ENCODE data around the gene SMIM1.

Gene SMIM1, protein sequence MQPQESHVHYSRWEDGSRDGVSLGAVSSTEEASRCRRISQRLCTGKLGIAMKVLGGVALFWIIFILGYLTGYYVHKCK

DNA sequence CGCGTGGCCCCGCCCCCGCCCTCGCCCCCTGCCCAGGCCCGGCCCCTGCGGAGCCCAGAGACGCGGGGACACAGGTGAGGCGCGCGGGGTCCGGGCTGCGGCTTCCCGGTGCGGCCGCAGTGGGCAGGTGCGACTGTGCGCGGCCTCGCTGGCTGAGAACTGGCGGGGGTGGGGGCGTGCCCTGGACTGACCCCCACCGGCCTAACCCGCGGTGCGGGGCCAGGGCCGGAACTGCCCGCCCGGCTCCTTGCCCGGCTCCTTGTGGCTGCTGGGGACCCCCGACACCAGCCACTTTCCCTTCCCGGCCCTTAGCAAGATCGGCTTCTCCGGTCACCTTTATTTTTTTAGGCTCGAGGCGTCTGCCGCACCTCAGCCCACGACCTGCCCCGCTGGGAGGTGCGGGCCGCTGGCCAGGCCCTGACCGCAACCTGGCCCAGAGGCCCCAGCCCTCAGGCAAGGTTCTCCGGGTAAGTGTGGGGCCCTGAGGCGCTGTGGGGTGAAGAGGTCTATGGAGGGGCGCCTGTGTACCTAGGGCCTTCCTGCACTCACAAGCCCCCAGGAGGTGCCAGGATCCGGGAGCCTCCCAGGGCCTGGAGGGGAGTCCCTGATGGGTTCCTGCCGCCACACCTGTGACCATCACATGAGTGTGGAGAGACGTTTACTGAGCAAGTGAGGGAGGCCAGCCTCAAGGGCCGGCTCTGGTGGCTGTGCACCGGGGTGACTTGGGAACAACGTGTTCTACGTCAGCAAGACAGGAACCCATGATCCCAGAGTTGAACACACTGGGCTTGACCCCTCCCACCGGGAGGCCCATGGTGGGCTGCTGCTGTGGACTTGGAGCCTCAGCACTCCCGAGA, at the start of gene SMIM1:
Gene SMIM1, plus strand, starts transcription at position 35 of the 857 bp plus-strand sequence. CDS start 2,625 bp downstream, outside the sequence.
- DNase-seq = no peak

DNA sequence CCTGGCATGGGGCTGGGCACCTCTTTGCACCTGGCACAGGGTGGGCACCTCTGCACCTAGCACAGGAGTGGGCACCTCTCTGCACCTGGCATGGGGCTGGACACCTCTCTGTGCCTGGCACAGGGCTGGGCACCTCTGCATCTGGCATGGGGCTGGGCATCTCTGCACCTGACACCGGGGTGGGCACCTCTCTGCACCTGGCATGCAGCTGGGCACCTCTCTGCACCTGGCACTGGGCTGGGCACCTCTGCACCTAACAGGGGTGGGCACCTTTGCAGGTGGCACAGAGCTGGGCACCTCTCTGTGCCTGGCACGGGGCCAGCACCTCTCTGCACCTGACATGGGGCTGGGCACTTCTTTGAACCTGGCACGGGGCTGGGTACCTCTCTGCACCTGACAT, 49.7 kb upstream of the SMIM1 start:
- DNase-seq = no peak

DNA sequence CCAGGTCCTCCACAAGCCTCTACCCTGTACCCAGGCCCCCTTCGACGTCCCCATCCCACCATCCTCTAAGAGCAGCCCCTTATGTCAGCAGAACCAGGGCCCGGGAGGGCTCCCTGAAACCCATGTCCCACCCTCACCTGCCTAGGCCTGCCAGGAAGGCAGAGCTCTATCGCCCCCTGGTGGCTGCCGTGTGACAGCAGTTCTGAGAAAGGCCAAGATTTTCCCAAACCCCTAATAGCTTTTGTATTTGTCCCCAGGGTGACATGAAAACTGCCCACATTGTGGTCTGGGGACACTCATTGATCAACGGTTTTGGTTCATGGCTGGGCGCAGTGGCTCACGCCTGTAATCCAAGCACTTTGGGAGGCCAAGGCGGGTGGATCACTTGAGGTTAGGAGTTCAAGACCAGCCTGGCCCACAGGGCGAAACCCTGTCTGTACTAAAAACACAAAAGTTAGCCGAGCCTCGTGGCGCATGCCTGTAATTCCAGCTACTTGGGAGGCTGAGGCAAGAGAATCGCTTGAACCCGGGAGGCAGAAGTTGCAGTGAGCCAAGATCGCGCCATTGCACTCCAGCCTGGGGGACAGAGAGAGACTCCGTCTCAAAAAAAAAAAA, 48.0 kb upstream of the SMIM1 start:
- DNase-seq = peak; percentile 73

- no peak for DNase-seq
Observed at GRCh38 chr1:3725366-3725765, 47.2 kb upstream of the SMIM1 start.

GRCh38 chr1:3727042-3727824, 45.3 kb upstream of the SMIM1 start:
- no peak for DNase-seq

DNA sequence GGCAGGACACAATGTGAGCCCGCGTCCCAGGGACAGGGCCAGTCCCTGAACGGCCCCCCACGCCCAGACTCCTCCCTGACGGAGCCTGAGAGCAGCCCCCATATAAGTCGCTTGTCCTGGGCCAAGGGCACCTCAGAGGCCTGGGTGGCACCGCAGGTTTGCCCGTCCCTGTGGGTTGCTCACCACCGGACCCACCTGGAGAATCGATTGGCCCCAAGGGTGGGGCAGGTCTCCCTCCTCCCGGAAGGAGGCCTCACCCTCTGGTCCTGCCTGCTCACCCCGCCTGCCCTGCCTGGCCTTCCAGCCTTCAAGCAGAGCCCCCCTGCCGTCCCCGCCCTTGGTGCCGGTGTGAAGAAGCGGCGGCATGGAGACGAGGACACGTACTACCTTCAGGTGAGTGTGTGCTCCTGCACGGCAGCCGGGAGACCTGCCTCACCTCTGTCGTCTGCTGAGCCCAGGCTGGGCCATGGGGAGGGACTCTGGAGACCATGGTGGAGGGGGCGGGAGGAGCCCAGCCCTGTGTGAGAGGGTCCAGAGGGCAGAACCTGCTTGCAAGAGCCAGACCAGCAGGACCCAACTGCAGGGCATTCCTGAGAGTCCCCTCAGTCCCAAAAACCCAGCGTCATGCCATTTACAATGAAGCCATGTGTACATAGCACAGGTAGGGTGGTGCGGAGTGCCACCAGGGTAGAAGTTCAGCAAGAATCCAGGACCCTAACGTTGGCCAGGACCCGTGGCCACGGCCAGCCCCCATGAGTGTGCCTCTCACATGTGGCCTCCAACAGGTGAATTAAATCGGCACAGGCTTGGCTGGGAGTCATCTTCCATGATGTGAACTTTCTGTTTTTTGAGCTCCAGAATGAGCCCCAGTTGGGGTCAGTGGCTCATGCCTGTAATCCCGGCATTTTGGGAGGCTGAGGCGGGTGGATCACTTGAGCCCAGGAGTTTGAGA, 44.4 kb upstream of the SMIM1 start:
- no peak for DNase-seq

DNA sequence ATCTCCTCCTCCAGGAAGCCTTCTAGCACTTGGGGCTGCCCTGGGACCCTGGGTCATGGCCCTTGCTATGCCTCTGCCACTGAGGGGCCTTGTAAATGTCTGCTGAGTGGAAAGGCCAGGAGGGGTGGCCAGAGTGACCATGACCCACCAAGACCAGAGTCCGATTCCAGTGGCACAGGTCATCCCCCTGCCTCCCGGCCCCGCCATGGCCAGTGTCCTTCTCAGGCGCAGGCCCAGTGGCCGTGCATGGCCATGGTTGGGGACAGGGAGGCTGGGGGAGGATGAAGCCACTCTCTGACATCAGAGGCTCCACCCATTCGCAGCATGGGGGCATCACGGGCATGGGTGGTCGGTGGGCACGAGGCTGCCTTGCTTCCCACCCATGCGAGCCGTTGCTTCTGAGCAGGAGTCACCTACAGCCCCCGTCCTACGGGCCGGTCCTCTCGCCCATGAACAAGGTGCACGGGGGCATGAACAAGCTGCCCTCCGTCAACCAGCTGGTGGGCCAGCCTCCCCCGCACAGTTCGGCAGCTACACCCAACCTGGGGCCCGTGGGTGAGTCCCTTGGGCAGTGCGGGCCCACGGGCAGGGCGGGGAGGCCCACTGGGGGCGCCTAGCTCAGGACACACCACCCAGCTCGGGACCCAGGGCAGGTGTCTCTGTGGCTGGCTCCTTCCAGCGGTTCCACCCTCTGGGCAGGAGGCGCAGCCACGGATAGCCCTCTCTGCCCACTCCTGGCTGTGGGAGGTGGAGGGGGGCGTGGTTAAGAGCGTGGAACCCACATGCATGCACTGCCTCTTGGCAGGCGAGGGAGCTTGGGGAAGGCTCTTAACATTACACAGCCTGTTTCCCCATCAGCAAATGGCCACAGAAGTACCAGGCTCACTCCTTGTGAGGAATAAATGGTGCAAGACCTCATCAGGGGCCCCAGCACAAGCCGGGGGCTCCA, 42.7 kb upstream of the SMIM1 start:
- DNase-seq = no peak

DNA sequence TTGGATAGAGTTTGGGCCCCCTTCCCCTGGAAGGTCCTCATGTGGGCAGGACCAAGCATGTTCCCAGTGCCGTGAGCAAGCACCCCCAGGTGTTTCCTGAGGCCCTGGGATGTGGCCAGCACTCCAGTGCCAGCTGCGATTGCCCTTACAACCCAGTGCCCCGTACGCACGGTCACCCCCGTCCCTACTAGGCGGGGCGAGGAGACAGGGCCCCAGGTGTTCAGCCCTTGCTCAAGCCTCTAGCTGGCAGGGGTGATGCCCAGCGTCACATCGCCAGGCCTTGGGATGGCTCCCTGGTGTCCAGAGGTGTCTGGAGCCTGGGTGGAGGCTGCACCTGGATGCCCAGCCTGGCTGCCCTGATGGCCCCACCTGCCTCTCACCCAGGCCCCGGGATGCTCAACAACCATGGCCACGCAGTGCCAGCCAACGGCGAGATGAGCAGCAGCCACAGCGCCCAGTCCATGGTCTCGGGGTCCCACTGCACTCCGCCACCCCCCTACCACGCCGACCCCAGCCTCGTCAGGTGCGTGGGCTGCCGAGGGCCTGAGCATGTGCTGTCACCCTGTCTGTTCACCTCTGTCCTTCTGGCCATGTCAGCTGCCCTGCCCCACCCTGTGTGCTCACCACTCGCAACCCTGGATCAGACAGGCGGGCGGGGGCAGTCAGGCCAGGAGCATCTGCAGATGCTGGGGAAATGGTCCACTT, 41.9 kb upstream of the SMIM1 start:
- no peak for DNase-seq

GRCh38 chr1:3731583-3732433, 40.7 kb upstream of the SMIM1 start:
- no peak for DNase-seq

- no peak for DNase-seq
Observed at GRCh38 chr1:3732434-3733093, 40.0 kb upstream of the SMIM1 start.

- no peak for DNase-seq
Observed at GRCh38 chr1:3733094-3733882, 39.3 kb upstream of the SMIM1 start.

GRCh38 chr1:3733883-3734589, 38.5 kb upstream of the SMIM1 start:
- no peak for DNase-seq

DNA sequence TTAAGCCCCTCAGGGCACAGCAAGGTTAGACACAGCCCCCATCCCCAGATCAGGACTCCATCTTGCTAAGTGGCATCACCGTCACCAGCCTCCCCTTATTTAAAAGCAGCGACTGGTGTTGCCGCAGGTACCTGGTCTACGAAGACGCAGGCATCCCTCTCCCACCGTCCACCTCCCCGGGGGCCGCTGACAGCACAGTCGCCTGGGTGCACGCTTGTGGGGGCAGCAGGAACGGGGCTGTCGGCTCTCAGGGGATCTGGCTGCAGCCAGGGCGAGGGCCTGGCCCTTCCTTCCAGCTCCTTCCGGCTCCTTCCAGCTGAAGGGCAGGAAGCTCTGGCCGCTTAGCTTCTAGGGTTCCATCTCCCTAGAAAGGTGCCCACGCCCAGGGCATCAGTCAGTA, 37.9 kb upstream of the SMIM1 start:
- DNase-seq = no peak

DNA sequence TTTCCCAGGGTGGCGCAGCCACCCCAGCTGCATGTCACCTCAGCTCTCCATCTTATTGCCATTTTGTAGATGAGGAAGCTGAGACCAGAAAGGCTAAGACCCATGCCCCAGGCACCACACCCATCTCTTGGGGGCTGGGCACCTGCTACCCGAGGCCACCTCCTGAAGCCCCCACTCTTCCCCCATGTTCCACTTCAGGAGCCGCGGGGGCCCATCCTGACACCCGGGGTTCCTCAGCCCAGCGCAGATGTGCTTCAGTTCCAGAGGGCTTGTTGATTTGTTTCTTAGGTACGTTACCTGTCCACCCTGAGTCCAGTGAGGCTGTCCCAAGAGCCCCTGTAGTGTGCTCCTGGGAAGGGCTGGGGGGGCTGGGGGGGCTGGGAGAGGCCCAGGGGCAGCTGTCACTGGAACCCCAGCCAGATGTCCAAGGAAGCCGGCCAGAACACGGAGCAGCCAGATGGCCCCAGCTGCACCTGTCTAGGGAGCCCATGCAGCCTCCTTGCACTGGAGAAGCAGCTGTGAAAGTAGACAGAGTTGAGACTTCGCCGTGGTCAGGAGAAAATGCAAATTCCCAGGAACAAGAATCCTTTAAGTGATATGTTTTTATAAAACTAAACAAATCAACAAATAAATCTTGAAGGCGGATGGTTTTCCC, 37.4 kb upstream of the SMIM1 start:
- DNase-seq = no peak

DNA sequence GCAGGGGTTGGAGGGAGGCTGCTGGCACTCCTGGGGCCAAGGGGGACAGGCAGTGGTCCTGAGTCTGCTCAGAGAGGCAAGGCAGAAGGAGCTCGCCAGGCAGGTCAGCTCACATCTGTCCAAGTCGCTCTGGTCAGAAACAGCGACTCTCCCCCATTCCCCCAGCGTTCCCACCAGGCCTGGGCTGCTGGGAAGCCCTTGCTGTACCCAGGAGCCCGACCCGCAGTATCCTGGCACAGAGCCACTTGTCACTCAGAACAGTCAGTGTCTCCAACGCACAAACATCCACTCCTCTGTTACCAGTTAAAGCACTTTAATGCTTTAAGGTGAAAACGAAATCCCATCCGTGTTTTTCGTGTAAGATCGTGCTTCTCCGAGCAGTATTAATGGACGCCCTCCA, 36.9 kb upstream of the SMIM1 start:
- no peak for DNase-seq

- no peak for DNase-seq
Observed at GRCh38 chr1:3736131-3736561, 36.4 kb upstream of the SMIM1 start.

GRCh38 chr1:3736708-3737107, 35.8 kb upstream of the SMIM1 start:
- DNase-seq = no peak
